ENCODE results near the gene SHB.

Gene SHB

DNA sequence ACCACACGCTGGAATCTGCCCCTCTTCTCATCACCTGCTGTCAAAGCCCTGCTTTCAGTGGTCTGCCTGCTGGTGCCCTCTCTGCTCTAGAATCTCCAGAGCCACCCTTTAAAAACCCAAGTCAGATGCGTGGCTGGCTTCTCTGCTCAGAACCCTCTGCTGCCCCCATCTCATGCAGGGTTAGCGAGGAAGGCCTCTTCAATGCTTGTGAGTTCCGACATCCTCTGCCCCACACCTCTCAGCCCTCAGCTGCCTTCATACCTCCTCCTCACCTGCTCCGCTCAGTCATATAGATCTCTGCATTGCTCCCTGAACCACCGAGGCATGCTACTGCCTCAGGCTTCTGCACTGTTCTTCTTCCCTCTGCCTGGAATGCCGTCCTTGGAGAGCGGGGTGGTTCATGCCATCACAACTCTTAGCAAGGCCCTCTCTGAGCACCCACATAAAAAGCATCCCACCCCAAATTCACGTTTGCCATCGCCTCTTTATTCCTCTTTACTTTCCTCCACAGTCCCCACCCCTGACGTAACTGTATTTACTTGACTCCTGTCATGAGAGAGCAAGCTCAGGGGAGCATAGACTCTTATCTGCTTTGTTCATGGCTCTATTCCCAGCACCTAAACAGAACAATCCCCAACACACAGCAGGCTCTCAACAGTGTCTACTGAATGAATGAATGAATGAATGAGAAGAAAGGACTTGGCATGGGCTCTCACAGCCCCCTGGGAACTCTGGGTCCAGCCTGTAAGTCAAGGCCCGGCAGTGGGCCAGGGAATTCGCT is 10.4 kb downstream of the SHB start:
- H3K4me3 ChIP-seq (ENCODE audit: low read depth, low read length) = no peak overlapping the region
- POLR2A ChIA-PET = no interaction called here
- no peaks in the 10 kb centered on the region for H3K9me3 ChIP-seq (ENCODE audit: control insufficient read depth, insufficient read depth, low read depth, low read length)
- CTCF ChIA-PET = no interaction called here
- H3K4me1 ChIP-seq (ENCODE audit: control insufficient read depth, insufficient read depth, low read length) = peaks cover 3% of the 10 kb centered on the region
- H3K36me3 ChIP-seq (ENCODE audit: control insufficient read depth in 2 of 2, insufficient read depth in 1 of 2, low read length in 2 of 2) = peaks cover 0 to 41% of the 10 kb centered on the region in 2 experiments; a peak in 1 of 3 replicates
- TF ChIP-seq ZBTB17 (tag by site-specific recombination; IDR thresholded peaks at IDR 0.05) (no peak), MZF1 (tag by site-specific recombination; IDR thresholded peaks at IDR 0.05; ENCODE audit: borderline replicate concordance) (no peak), WT1 (tag by site-specific recombination; IDR thresholded peaks at IDR 0.05) (no peak), ZNF239 (tag by site-specific recombination; IDR thresholded peaks at IDR 0.05) (no peak), PRDM1 (tag by site-specific recombination; IDR thresholded peaks at IDR 0.05) (no peak), ZNF701 (tag by site-specific recombination; IDR thresholded peaks at IDR 0.05) (no peak), ZNF354C (tag by site-specific recombination; IDR thresholded peaks at IDR 0.05; ENCODE audit: borderline replicate concordance, low read depth) (no peak)
- TF ChIP-seq, protein P1, sequence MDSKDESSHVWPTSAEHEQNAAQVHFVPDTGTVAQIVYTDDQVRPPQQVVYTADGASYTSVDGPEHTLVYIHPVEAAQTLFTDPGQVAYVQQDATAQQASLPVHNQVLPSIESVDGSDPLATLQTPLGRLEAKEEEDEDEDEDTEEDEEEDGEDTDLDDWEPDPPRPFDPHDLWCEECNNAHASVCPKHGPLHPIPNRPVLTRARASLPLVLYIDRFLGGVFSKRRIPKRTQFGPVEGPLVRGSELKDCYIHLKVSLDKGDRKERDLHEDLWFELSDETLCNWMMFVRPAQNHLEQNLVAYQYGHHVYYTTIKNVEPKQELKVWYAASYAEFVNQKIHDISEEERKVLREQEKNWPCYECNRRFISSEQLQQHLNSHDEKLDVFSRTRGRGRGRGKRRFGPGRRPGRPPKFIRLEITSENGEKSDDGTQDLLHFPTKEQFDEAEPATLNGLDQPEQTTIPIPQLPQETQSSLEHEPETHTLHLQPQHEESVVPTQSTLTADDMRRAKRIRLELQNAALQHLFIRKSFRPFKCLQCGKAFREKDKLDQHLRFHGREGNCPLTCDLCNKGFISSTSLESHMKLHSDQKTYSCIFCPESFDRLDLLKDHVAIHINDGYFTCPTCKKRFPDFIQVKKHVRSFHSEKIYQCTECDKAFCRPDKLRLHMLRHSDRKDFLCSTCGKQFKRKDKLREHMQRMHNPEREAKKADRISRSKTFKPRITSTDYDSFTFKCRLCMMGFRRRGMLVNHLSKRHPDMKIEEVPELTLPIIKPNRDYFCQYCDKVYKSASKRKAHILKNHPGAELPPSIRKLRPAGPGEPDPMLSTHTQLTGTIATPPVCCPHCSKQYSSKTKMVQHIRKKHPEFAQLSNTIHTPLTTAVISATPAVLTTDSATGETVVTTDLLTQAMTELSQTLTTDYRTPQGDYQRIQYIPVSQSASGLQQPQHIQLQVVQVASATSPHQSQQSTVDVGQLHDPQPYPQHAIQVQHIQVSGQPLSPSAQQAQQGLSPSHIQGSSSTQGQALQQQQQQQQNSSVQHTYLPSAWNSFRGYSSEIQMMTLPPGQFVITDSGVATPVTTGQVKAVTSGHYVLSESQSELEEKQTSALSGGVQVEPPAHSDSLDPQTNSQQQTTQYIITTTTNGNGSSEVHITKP (tag by site-specific recombination; IDR thresholded peaks at IDR 0.05) = no peak
- TF ChIP-seq, protein P2, sequence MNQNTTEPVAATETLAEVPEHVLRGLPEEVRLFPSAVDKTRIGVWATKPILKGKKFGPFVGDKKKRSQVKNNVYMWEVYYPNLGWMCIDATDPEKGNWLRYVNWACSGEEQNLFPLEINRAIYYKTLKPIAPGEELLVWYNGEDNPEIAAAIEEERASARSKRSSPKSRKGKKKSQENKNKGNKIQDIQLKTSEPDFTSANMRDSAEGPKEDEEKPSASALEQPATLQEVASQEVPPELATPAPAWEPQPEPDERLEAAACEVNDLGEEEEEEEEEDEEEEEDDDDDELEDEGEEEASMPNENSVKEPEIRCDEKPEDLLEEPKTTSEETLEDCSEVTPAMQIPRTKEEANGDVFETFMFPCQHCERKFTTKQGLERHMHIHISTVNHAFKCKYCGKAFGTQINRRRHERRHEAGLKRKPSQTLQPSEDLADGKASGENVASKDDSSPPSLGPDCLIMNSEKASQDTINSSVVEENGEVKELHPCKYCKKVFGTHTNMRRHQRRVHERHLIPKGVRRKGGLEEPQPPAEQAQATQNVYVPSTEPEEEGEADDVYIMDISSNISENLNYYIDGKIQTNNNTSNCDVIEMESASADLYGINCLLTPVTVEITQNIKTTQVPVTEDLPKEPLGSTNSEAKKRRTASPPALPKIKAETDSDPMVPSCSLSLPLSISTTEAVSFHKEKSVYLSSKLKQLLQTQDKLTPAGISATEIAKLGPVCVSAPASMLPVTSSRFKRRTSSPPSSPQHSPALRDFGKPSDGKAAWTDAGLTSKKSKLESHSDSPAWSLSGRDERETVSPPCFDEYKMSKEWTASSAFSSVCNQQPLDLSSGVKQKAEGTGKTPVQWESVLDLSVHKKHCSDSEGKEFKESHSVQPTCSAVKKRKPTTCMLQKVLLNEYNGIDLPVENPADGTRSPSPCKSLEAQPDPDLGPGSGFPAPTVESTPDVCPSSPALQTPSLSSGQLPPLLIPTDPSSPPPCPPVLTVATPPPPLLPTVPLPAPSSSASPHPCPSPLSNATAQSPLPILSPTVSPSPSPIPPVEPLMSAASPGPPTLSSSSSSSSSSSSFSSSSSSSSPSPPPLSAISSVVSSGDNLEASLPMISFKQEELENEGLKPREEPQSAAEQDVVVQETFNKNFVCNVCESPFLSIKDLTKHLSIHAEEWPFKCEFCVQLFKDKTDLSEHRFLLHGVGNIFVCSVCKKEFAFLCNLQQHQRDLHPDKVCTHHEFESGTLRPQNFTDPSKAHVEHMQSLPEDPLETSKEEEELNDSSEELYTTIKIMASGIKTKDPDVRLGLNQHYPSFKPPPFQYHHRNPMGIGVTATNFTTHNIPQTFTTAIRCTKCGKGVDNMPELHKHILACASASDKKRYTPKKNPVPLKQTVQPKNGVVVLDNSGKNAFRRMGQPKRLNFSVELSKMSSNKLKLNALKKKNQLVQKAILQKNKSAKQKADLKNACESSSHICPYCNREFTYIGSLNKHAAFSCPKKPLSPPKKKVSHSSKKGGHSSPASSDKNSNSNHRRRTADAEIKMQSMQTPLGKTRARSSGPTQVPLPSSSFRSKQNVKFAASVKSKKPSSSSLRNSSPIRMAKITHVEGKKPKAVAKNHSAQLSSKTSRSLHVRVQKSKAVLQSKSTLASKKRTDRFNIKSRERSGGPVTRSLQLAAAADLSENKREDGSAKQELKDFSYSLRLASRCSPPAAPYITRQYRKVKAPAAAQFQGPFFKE (tag by site-specific recombination; IDR thresholded peaks at IDR 0.05; ENCODE audit: borderline replicate concordance) = no peak
- TF ChIP-seq, protein P3, sequence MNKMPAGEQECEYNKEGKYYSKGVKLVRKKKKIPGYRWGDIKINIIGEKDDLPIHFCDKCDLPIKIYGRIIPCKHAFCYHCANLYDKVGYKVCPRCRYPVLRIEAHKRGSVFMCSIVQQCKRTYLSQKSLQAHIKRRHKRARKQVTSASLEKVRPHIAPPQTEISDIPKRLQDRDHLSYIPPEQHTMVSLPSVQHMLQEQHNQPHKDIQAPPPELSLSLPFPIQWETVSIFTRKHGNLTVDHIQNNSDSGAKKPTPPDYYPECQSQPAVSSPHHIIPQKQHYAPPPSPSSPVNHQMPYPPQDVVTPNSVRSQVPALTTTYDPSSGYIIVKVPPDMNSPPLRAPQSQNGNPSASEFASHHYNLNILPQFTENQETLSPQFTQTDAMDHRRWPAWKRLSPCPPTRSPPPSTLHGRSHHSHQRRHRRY (tag by site-specific recombination; IDR thresholded peaks at IDR 0.05) = no peak
- no peak overlapping the region for H3K27ac ChIP-seq (ENCODE audit: extremely low read depth, low read depth, low read length)

DNA sequence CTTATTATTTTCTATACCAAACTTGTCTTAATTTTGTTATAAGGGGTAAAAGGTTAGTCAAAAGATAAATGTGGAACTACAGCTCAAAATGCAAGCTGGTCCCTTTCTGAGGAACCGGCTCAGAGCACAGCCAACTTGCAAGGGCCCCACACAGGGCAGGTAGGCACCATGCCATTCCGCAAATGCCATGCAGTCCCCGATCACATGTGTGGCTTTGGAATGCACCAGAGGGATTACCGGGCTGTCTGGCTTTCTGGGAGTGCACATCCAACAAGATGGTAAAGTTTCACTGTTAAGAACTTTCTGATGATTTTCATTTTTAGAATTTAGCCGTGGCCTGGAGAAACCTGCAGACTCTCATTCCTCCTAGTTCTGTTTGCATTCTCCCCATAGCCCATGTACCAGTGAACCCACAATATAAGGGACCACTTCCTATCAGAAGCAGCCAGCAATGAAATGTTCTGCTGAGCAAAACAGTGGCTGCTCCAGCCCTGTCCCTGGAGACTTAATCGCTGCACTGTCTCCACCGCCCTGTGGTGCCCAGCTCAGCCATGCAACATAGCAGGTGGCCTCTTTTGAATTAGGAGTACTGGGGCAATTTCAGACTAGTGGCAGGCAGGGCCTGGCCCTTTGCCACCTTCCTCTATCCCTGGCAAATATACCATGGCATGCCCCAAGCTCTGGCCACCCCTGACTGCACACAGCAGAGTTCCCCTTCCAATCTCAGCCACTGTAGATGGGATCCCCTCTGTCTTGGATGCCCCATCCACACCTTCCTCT is 11.4 kb downstream of the SHB start:
- ChIA-PET CTCF (interaction anchor here (0.9 kb wide), 1 partner anchor 8 kb away, joined by 3 read pairs; no protein-coding TSS in a partner anchor), POLR2A (no interaction called here)
- Histone ChIP-seq H3K27ac (ENCODE audit: extremely low read depth, low read depth, low read length) (no peak overlapping the region), H3K4me1 (ENCODE audit: control insufficient read depth, insufficient read depth, low read length) (no peaks in the 10 kb centered on the region; the same call in 1 of the 2 replicates), H3K9me3 (ENCODE audit: control insufficient read depth, insufficient read depth, low read depth, low read length) (no peaks in the 10 kb centered on the region), H3K4me3 (ENCODE audit: low read depth, low read length) (no peak overlapping the region), H3K36me3 (ENCODE audit: control insufficient read depth in 2 of 2, insufficient read depth in 1 of 2, low read length in 2 of 2) (peaks cover 0 to 41% of the 10 kb centered on the region in 2 experiments; a peak in 1 of 3 replicates)
- TF ChIP-seq ZNF341 (tag by site-specific recombination; IDR thresholded peaks at IDR 0.05; ENCODE audit: low read depth) (no peak), ZBTB20 (tag by site-specific recombination; IDR thresholded peaks at IDR 0.05) (no peak), ZNF785 (tag by site-specific recombination; IDR thresholded peaks at IDR 0.05) (no peak), ZBTB8A (tag by site-specific recombination; IDR thresholded peaks at IDR 0.05) (peak; percentile 16; the same call in 1 of the 2 replicates), ZNF121 (tag by site-specific recombination; IDR thresholded peaks at IDR 0.05) (no peak), KLF9 (tag by site-specific recombination; IDR thresholded peaks at IDR 0.05; ENCODE audit: low read depth) (no peak), ZNF654 (tag by site-specific recombination; IDR thresholded peaks at IDR 0.05; ENCODE audit: low read depth) (no peak)
- TF ChIP-seq, protein P4, sequence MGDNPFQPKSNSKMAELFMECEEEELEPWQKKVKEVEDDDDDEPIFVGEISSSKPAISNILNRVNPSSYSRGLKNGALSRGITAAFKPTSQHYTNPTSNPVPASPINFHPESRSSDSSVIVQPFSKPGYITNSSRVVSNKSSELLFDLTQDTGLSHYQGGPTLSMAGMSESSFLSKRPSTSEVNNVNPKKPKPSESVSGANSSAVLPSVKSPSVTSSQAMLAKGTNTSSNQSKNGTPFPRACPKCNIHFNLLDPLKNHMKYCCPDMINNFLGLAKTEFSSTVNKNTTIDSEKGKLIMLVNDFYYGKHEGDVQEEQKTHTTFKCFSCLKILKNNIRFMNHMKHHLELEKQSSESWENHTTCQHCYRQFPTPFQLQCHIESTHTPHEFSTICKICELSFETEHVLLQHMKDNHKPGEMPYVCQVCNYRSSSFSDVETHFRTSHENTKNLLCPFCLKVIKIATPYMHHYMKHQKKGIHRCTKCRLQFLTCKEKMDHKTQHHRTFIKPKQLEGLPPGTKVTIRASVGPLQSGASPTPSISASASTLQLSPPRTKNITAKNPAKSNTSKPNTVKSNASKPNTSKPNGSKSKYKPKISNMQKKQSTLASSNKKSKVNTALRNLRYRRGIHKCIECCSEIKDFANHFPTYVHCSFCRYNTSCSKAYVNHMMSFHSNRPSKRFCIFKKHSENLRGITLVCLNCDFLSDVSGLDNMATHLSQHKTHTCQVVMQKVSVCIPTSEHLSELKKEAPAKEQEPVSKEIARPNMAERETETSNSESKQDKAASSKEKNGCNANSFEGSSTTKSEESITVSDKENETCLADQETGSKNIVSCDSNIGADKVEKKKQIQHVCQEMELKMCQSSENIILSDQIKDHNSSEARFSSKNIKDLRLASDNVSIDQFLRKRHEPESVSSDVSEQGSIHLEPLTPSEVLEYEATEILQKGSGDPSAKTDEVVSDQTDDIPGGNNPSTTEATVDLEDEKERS (tag by site-specific recombination; IDR thresholded peaks at IDR 0.05) = no peak
